H1 (cell line): ENCODE data around the gene CHST4. TPM values are rescaled to one million over a fixed set of nuclear protein-coding genes. Genes with fewer than 3 reads are reported as not detected.

ENCODE experiments used
- CEBPB ChIP-seq: IDR thresholded peaks from 2 replicates; pipeline ENCODE4 v1.6.1; 2012; ENCODE audit warnings: low read depth, low read length
- POU5F1 ChIP-seq: IDR thresholded peaks from 2 replicates; pipeline ENCODE4 v1.6.1; 2011; ENCODE audit warnings: low read depth, mild to moderate bottlenecking, low read length, moderate library complexity
- RBBP5 ChIP-seq: IDR thresholded peaks from 2 replicates; pipeline ENCODE4 v1.7.1; 2012; ENCODE audit warnings: low read depth, mild to moderate bottlenecking, inconsistent platforms, low read length, moderate library complexity, borderline replicate concordance
- SIRT6 ChIP-seq: IDR thresholded peaks from one replicate; pipeline ENCODE4 v1.7.1; 2012; ENCODE audit warnings: low read length, inconsistent platforms
- SUZ12 ChIP-seq: fragments of 200-600 bp; sonication (generic); IDR thresholded peaks from 2 replicates; pipeline ENCODE4 v1.6.1; 2012; ENCODE audit warnings: mild to moderate bottlenecking, inconsistent platforms, low read length, moderate library complexity, mixed read lengths
- polyA plus RNA-seq, 7 experiments: library from polyadenylated mRNA; depleted of rRNA in 3 of 7; stranded (reverse) in 5 of 7; unstranded in 2 of 7; fragments of >200 nt in 5 of 7; fragments of 200-250 nt in 2 of 7; gene quantifications; 1 replicate in 5 of 7; 2 replicates in 1 of 7; 4 replicates in 1 of 7; pipeline versions ENCODE4 v1.2.1 to v1.2.3, GENCODE V29; 2011 to 2013; ENCODE audit warnings: missing spikeins in 2 of 7, mixed read lengths in 2 of 7
- total RNA-seq: library from RNA; stranded (reverse); fragmentation: NEBNext Ultra II Directional; extraction: Animal tissue kit (Norgen Biotek cat#: 25700); gene quantifications from 2 replicates; pipeline ENCODE4 v1.2.1, GENCODE V29; 2021

The CHST4 gene
- total and polyA plus RNA-seq, 2 of the 8 experiments (the other 6 are each of a cell fraction or from before 2014, with no cell fraction given) = 12.1 to 14.6 TPM

DNA sequence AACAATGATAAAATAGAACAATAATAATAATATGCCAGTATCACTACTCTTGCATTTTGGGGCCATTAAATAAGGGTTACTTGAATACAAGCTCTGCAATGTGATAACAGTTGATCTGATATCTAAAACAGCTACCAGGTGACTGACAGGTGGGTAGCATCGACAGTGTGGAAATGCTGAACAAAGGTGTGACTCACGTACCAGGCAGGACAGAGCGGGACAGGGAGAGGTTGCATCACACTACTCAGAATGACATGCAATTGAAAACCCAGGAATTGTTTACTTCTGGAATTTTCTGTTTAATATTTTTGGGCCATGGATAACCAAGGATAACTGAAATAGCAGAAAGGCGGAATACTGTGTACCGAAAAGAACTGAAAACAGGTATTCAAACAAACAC is 21.3 kb upstream of the CHST4 start (continued):
- no peak for TF ChIP-seq POU5F1
- no peak for TF ChIP-seq RBBP5
- TF ChIP-seq SIRT6 = no peak
- no peak for TF ChIP-seq CEBPB
- TF ChIP-seq SUZ12 = no peak
